Fibroblast of pulmonary artery (primary cell): ENCODE data around the gene LRSAM1.

Experiments
- DNase-seq: peaks from one replicate; pipeline ENCODE4 v3.0.0-alpha.2; 2010; ENCODE audit warnings: low read depth
- H3K4me3 ChIP-seq: replicated peaks from 2 replicates; pipeline ENCODE4 v1.5.1; 2011; ENCODE audit warnings: low read depth, mild to moderate bottlenecking, control low read depth, low read length, moderate library complexity
- CTCF ChIP-seq: IDR thresholded peaks from 2 replicates; pipeline ENCODE4 v1.5.1; 2011; ENCODE audit warnings: mild to moderate bottlenecking, control low read depth, low read length, inconsistent platforms; ENCODE audit errors: missing control alignments

The LRSAM1 gene

DNA sequence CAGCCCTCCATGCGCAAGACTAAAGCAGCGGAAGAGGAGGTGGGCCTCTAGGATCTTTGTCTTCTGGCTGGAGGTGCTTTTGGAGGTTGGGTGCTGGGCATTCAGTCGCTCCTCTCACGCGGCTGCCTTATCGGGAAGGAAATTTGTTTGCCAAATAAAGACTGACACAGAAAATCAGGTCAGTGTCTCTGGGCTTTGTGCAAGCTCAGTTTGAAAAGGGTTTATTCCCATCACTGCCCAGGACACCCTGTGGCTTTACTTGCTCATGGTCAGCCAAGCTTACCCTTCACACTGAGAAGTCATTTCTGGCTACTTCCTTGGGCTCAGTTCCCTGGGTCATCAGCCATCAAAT, 43.8 kb upstream of the LRSAM1 start:
- DNase-seq, result no peak
- no peak overlapping the region for H3K4me3 ChIP-seq
- TF ChIP-seq CTCF, result no peak

DNA sequence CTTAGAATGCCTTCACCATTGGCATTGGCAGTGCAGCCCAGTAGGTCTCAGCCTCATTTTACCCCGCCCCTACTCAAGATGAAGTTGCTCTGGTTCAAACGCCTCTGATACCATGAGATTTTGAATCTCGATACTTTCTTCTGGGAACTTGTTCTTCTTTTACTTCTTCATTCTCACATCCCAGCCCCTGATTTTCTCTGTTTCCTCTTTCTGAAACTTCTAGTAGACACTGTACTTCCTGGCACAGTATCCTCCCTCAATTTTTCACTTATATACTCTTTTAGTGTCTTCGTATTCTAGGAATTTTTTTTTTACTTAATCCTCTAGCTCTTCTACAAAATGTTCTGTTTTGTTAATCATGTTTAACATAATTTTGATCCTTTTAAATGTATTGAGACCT, 40.2 kb upstream of the LRSAM1 start:
- no peak overlapping the region for H3K4me3 ChIP-seq
- TF ChIP-seq CTCF, result no peak
- DNase-seq, result no peak

GRCh38 chr9:127415141-127415540, 36.2 kb upstream of the LRSAM1 start:
- TF ChIP-seq CTCF, result no peak
- DNase-seq, result no peak
- no peak overlapping the region for H3K4me3 ChIP-seq

- TF ChIP-seq CTCF, result no peak
- no peak for DNase-seq
- H3K4me3 ChIP-seq, result no peak overlapping the region
These were observed 35.7 kb upstream of the LRSAM1 start for GRCh38 chr9:127415657-127416056.

DNA sequence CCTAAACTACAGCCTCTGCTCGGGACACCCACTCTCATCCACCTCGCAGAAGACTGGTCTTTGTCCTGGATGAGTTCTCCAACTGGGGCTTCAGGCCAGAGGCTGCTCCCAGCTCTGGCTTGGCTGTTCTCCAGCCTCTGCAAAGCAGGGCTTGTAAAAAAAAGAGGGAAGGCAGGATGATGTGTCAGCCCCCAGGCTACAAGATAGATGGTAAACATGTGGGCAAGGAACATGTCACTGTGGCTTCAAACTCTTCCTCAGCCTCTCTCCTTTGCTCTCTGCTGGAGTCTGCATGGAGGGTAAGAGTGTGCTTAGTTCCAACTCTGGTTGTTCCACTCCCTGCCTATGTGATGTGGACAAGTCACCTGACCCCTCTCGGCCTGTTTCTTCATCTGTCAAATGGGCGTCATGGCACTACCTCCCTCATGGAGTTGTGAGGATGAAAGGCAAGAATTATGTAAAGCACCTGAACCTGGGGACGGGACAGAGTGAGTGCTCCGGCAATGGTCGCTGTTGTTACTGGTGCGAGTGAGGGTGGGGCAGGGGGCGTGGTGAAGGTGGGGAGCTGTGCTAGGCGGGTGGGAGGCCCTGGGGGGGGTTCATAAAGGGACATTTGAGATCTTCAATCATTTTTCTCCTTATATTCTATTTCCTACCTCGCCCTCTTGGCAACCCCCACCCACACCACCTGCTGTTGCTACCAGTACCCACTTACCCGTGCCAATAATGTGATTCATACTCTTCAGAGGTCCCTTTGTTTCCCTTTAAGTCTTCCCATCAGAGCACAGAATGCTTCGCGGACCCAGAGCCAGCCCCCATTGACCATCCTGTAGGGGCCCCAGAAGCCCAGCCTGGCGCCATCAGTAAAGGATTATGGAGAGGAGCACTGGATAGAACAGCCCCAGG, 33.9 kb upstream of the LRSAM1 start:
- no peak for TF ChIP-seq CTCF
- DNase-seq, result peak; percentile 24
- H3K4me3 ChIP-seq, result no peak overlapping the region

DNA sequence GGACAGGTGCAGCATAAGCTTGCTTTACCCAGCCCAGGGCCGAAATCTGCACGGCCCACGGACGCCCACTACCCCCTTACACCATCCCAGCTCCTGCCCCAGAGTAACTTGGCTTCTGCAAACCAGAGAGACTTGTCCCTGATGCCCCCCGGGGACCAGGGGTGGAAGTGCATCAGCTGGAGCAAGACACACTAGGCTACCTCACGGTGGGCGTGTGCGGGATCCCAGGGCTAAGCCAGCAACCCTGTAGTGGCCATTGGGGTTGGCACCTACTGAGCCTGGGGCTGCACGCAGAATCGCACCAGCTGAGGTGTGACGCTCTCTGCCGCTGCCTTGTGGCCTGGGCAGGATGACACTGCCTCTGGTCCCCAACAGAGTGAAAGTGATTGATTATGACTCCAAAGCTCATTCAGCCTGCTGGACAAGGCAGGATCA, 33.3 kb upstream of the LRSAM1 start:
- no peak for DNase-seq
- TF ChIP-seq CTCF, result peak; percentile 18

DNA sequence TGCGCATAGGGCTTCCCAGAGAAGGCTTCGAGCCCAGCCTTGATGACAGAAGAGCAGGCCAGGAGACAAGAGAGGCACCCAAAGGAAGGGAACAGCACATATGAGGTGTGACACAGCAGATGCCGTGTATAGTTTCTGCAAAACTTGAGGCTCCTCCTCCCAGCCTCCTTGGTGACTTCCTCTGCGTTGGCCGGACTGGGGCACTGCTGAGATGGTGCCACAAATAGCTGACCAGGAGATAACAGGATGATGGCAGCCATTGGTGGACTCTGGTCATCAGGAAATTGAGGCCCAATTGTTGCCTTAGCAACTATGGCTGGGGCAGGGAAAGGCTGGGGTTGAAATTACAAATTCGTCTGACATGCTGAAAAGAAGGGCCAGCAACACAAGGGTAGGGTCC, 32.0 kb upstream of the LRSAM1 start:
- DNase-seq, result no peak
- TF ChIP-seq CTCF, result no peak
- no peak overlapping the region for H3K4me3 ChIP-seq

More for the DNA sequence above, 33.3 kb upstream of the LRSAM1 start:
- H3K4me3 ChIP-seq, result no peak overlapping the region
